Stimulated activated CD4-positive, alpha-beta T cell treated with anti-CD3 and anti-CD28 coated beads, Interleukin-2, amount 100 ng/mL, for 24 hours (primary cell): ENCODE data around the gene COL19A1.
"Not testable (repeated sequence)": the region's sequence is repeated elsewhere in the genome, so short reads cannot be mapped to it uniquely, and the experiment has no call there.

ENCODE experiments used
- DNase-seq, 2 donors: peaks; one replicate each; pipeline ENCODE4 v3.0.0-alpha.2; 2020

The COL19A1 gene

DNA sequence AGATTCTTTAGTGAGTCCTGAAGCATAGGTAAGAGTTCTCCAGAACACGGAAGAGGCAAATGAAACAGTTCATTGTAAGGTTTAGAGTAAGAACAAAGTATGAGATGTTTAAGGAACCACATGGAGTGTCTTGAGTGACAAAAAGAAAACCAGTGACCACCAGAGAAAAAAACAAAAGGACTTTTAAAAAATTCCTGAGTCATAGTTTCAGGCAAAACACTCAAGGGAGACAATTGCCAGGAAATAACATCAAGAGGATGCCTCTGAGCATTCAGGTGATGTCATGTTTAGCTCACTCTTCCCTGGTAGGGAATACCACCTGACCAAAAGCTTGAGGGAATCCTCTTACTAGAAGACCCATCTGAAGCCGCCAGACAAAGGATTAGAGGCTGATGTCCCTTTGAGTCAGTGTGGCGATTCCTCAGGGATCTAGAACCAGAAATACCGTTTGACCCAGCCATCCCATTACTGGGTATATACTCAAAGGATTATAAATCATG, 110.3 kb downstream of the COL19A1 start:
- no peak for DNase-seq

DNA sequence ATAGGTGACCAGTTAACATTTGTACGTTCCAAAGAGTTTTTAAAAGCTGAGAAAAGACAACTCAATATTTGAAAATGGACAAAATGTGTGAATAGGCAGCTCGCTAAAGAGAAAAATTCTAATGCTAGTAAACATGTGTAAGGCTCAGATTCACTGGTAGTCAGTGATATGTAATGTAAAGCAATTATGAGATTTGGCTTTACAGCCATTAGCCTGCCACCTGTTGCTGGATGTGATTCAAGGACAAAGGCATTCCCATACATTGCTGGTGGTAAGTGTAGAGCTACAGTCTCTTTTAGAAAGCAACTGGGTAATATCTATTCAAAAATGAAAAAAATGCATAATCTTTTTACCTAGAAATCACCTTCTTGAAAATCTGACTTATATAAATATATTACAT, 114.3 kb downstream of the COL19A1 start:
- no peak for DNase-seq

DNA sequence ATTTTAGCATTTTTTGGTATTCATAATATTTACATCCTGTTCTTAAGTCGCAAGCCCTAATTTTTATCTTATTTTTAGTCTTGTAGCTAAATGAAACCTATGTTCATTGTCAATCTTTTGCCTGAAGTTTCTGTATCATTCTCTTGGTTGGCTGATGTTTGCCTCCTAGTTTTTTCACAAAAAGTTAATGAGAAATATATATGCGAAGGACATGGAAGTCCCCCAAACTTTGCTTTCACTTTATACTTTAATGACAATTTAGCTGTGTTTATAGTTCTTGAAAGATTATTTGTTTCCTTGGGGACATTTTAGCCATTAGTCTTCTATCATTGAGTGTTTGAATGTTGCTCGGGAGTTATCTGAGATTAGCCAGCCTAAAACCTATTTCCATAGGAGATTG, 118.2 kb downstream of the COL19A1 start:
- no peak for DNase-seq

DNA sequence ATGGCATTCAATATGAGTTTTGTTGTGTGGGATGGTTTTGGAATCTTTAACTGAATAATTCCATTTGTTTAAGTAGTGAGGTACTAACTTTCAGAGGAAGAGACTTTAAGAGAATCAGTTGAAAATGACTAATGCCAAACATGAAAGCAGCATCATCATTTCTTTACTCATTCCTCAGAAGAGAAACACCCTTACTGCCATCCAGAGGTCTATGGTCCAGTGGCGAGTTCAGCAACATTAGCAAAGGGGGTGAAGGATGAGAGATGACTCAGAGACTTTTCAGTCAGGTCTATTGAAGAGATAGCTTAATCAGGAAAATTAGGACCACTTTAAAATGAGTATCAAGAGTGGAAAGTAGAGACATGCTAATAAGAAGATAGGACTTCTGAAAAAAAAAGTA, 118.8 kb downstream of the COL19A1 start:
- no peak for DNase-seq

DNA sequence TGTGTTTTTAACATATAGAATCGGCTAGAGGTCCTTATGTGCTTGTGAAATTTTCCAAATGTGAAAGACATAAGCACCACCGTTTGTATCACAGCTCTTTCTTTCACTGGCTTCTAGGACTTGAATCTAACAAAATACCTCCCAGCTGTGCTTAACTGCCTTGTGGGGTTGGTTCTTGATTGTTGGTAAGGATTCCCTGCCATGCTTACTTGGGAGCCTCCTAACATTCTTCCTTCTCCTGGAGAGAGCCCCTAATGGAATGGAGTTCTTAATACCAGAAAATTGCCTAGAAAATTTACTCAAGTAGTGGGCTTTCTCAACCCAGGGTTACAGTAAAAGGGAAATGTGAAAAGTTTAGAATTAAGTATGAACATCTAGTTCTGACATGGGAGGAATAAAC, 121.2 kb downstream of the COL19A1 start:
- DNase-seq, result no peak

DNA sequence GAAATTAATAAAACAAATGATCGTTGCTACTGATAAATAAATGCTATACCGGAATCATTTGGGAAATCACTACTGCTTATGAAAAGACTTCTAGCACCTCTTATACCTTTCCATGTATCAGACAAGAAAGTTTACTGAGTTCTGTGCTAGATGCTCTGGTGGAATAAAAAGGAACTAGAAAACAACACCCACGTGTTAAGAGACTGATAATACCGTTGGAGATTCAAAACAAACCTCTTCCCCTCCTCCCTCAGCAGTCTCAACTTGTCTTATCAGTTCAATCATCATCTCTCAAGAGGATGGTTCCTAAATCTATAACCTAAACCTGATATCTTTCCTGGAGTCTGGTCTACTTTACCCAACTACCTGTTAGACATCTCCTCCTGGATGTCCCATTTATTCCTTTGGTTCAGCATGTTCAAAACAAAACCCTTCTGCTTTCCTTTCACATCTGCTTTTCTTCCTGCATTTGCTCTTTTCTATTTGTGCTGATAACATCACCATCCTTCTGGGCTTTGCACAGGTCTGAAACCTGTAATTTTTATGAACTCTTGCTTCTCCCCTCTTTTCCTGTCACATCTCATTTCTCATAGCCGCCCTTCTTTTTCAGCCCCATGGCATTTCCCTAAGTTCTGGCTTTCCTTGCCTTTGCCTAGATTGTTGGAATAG, 122.2 kb downstream of the COL19A1 start:
- no peak for DNase-seq

DNA sequence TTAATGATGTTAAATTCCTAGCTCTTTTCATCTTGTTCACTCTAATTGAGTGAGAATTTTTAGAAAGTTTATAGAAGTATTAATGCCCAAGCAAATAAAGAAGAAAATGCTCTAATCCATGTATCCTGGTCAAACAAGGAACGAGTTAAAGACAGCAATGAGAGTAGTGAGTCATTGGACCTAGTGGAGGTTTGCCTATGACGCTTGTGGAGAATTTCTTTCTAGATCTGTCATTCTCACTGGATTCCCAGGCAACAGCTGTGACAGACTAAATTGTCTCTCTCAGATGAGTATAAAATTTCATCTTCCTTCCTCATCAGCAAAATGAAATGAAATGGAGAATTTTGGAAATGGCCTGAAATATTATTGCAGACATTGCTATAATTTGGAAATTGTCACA, 127.9 kb downstream of the COL19A1 start:
- DNase-seq, result no peak

DNA sequence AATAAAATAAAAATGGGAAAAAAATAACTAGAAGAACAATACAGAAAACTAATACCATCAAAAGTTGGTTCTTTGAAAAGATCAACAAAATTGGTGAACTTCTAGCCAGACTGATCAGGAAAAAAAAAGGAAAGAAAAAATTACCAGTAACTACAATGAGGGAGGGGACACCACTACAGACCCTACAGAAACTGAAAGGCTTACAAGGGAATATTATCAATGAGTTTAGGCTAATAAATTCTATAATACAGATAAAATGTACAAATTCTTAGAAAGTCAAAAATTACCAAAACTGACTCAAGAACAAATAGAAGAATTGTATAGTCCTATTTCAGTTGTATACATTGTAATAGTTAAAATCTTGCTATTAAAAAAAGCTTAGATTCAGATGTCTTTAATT, 141.8 kb downstream of the COL19A1 start:
- DNase-seq, result no peak

DNA sequence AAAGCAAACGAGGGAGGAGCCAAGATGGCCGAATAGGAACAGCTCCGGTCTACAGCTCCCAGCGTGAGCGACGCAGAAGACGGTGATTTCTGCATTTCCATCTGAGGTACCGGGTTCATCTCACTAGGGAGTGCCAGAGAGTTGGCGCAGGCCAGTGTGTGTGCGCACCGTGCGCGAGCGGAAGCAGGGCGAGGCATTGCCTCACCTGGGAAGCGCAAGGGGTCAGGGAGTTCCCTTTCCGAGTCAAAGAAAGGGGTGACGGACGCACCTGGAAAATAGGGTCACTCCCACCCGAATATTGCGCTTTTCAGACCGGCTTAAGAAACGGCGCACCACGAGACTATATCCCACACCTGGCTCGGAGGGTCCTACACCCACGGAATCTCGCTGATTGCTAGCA, 144.0 kb downstream of the COL19A1 start:
- not testable (repeated sequence) for DNase-seq

DNA sequence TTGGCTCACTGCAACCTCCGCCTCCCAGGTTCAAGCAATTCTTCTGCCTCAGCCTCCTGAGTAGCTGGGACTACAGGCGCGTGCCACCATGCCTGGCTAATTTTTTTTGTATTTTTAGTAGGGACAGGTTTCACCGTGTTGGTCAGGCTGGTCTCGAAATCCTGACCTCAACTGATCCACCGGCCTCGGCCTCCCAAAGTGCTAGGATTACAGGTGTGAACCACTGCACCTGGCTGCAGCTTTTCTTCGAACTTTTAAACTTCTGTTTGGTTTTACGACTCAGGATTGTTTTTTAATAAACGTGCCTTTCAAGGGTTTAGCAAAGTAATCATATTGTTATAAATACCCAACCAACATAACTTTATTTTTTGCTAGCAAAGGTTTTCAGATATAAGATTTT, 156.8 kb downstream of the COL19A1 start:
- not testable (repeated sequence) for DNase-seq

DNA sequence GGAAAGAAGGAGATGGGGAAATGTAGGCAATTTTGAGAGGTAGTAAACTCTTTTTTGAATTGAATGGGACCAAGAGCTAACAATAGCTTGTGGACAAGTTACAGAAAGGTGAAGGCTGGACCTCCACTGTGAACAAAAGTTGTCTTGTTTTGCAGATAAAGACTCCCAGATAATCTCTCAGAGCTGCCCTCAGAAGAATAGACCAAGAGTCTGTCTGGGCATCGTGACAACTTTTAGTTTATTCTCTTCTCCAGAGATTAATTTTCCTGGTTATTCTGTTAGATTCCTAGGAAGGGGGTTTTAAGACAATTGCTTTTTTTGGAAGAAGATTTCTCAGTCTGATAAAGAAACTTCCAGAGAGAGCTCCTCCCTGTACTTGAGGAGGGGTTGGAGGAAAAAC, 161.9 kb downstream of the COL19A1 start:
- DNase-seq, result no peak

DNA sequence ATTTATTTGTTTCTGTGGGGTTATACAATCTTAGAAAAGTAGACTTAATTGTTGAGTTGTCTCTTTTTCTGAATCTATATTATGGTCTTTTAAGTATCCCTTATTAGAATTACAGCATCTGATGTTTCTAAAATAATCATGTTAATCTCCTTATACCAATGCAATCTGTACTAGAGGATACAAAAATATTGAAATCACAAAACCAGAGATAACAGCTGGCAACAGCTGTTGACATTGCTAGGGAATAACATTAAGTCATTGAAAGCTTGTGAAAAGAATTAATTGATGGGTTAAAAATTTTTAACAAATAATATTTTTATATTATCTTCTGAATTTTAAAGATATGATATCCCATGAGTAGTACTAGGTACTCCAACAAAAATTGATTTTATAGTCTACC, 162.6 kb downstream of the COL19A1 start:
- DNase-seq, result no peak

DNA sequence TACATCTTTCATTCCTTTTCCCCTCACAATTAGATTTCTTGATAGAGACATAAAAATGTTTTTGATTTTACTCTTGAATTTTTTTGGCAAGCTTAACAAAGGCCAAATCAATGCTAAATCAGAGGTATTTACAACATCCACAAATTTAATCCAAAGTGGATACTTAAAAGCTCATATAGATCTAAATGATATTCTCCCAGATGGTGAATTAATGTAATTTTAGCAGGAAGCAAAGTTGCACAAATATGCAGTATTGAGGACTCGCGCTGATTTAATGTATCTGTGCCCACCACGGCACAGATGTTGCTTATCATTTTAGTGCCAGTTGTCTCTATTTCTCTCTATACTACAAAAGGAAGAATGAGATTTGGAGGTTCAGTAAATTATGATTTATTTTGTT, 167.4 kb downstream of the COL19A1 start:
- no peak for DNase-seq

DNA sequence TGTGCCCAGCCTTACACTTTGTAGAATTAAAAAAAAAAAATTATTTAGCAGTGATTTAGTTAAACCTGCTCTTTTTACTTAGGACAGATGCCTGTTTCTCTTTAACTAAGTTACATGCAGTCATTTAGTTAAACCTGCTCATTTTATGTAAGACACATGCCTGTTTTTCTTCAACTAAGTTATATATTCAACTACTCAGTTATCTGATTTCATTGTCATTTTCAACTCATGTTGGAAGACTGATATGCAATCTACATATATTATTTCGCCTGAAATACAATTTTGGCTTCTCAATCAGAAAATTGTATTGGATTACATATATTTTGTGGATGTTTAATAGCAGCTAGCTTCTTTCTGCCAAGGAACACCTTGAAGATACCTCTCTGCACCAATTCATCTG, 171.1 kb downstream of the COL19A1 start:
- DNase-seq, result no peak

DNA sequence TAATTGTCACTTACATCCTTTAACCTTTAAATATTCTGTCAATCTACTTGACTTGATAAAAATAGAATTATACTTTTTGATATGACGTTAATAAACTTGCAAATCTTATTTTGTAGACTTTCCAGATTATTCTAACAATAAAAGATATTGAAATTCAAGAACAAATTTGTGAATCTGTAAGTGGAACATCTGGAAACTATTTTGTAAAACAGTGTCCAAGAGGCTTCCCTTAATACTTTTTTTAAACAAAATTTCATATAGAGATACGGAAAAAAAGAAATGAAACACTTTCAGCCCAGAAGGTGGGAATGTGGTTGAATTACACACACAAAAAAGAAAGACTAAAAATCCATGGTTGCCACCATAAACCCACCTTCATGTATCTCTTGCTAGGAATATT, 174.4 kb downstream of the COL19A1 start:
- no peak for DNase-seq

DNA sequence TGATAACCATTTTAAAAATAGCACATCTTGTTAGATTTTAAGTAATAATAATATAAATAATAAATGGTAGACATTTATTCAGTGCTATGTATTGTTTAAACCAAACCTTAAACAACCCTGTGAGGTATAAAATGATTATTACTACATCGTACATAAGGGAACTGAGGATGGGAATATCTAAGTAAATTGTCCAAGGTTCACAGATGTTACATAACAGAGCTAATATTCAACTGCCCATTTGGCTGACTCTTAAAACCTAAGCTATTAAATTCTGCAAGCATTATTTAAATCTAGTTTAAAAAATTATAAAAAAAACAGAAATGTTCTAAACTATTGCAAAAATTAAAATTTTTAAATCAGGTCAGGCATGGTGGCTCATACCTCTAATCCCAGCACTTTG, 175.1 kb downstream of the COL19A1 start:
- no peak for DNase-seq

DNA sequence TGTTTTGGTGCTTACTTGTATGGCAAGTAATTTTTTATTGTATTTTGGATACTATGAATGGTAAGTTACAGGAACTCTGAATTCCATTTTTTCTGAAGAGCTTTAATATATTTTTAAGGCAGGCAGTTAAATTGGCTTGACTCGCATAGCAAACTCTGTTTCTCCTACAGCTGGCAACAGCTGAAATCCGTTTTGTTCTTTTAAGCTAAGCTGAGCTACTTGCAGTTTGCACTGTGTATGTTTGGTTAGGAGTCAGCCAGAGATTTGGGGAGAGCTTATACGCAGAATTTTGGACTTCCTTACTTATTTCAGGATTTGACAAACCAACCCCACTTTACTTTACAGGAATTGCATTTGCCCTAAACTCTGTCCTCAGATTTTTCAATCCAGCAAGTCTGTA, 179.1 kb downstream of the COL19A1 start:
- DNase-seq, result no peak

DNA sequence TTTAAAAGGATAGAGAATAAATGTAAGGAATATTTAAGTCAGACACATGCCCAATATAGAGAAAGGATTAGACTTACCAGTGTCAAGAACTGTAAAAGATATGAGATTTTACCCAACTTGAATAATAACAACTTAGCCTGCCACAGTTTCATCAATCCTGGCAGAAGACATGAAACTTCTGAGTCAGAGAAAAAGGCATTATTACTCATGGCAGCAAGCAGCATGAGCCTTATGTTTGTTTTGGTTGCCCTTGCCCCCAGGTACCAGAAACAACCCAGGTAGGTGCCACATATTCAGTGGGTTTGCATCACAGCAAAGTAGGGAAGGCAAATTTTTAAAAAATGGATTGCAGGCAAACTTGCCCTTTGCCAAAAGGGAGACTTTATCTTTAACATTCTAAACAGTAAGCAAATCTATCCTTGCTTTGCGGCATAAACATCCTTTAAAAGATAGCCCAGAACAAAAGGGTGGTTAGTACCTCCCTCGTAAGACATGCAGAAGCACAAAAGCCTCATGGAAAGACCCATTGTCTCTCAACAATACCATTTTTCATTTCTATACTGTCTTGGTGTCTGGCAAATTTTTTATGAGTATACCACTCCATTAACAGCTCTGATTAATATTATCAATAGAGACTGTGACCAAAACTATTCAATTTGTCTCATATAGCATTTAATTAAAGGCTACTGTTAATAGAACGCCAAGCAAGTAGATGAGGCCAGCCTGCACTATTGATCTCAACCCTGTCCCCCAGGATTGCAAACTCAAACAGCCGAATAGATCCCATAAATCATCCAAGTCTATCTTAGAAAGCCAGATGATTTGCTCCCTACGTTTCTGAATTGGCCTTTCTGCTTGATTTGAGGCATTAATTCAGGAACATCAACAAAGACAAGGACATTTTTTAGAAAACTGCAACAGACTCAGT, 185.1 kb downstream of the COL19A1 start:
- DNase-seq, result no peak

DNA sequence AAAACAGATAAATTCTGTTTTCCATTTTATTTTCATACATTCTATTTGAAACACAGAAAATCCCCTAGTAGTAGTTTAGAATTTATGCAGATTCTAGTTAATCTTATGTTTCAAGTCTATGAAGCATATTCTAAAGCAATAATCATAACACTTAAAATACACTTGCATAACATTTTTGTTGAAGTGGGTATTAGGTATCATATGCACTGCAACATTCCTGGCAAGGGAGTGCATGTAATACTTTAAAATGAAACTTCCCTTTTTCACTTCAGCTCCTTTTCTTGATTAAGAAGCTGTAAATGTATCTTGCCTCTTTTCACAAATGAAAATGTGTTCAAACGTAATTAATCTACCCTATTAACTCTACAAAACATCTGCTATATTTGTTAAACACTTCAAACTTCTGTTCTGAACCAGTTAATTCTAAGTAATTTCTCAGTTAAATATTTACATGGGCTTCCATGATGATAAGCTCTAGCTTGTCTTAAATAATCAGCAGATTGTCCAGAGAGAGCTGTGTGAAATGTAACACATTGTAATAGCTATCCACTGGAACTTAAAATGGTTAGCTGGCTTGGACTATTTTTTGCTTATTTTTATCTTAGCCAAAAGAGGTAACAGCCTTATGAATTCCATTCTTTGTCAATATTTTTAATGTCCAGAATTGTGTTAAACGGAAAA, 192.8 kb downstream of the COL19A1 start:
- DNase-seq, result no peak

DNA sequence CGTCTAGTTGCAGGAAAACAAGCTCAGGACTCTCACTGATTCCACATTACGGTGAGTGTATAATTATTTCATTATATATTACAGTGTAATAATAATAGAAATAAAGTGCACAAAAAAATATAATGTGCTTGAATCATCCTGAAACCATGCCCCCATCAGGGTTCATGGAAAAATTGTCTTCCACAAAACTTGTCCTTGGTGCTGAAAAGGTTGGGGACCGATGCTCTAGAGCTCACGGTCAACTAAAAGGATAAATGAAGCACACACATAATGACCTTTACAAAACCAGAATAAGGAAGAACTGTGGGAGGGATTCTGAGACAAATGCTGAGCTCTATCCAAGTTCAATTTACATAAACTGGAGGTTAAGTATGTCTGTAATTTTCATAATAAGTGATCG, 194.3 kb downstream of the COL19A1 start:
- DNase-seq, result no peak

DNA sequence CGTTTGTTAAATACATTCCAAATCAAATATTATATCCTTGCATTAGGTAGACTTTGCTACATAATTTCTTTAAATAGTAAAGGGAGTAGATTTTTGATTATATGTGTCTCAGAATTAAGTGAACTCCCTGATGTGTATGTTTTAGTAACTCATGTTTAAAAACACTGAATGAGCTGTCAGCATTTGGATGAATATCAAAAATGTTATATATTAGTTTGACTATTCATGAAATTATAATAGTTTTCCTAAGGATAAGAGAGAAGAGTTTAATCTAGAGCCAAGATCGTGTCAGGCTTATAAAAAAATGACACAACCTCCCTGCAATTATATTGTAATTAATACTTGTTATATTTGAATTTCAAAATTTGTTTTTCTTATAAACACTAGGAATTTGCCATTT, 195.2 kb downstream of the COL19A1 start:
- no peak for DNase-seq

DNA sequence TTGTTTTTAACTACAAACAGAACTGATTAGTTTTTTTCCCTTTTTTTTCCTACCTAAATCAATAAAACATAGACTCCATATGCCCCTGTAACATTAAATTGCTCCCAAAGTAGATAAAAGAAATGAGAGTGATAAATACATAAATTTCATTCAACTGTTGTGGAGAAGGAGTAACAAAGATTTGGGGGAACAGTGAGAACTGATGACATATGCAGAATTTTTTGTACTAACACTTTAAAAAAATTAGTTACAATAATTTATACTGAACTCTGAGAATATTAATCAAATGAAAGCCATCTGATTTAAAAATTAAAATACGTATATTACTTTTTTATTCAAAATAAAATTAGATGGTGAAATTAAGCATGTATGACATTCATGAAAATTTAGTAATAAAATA, 195.7 kb downstream of the COL19A1 start:
- no peak for DNase-seq

DNA sequence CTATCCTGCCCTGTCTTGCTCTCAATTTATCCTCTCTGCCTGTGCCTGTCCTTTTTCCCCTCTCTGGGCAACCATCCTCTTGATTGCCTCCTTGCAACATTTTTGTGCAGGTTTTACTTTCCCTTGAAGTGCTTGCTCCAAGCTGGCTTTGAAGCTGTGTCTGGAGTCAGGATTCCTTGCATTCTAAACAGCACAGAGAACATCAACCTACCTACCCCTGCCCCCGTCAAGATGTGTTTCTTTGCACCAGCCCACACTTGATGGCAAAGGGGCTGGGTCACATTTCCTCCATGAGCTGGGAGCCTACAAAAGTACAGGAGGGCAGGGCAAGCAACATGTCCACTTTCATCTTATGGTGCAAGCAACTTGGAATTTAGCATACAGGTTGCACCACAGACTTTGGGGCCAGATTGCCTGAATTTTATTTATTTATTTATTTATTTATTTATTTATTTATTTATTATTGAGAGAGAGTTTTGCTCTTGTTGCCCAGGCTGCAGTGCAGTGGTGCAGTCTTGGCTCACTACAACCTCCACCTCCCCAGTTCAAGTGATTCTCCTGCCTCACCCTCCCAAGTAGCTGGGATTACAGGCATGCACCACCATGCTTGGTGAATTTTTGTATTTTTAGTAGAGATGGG, 206.3 kb downstream of the COL19A1 start:
- no peak for DNase-seq
